HG02884 (cell line): ENCODE data around the gene F5.

Source experiments
- ATAC-seq: cut with Tn5 transposase; IDR thresholded peaks from one replicate; pipeline ENCODE4 v1.9.1; 2021; ENCODE audit warnings: mild to moderate bottlenecking, moderate library complexity; ENCODE audit not compliant: unreplicated experiment

Gene F5

GRCh38 chr1:169586395-169587255 is at the start of gene F5:
F5 (minus strand) TSS chr1:169586481; CDS start chr1:169586386, 95 bp downstream.
- peak; percentile 93 for ATAC-seq

DNA sequence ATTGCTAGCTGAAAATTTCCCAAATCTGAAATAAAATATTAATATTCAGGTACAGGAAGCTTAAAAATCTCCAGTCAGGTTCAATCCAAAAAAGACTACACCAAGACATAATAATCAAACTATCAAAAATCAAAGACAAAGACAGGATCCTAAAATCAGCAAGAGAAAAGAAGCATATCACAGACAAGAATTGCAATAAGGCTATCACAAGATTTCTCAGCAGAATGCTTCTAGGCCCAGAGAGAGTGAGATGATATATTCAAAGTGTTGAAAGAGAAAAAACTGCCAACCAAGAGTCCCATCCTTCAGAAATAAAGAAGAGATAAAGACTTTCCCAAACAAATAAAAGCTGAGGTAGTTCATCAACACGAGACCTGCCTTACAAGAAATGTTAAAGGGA is 48.6 kb upstream of the F5 start:
- no peak for ATAC-seq

GRCh38 chr1:169634145-169634544 is 47.9 kb upstream of the F5 start:
- ATAC-seq, result no peak

DNA sequence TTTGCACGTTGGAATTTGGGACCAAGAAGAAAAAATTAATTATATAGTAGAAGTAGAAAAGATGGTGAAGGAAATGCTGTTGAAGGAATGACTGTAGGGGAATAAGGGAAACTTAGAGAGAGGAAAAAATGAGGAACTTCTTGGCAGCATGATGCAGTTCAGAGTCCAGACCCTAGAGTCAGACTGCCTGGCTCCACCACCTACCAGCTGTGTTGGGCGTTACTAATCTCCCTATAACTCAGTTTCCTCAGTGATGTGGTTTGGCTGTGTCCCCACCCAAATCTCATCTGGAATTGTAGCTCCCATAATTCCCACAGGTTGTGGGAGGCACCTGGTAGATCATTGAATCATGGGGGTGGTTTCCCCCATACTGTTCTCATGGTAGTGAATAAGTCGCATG is 45.0 kb upstream of the F5 start:
- ATAC-seq, result no peak

DNA sequence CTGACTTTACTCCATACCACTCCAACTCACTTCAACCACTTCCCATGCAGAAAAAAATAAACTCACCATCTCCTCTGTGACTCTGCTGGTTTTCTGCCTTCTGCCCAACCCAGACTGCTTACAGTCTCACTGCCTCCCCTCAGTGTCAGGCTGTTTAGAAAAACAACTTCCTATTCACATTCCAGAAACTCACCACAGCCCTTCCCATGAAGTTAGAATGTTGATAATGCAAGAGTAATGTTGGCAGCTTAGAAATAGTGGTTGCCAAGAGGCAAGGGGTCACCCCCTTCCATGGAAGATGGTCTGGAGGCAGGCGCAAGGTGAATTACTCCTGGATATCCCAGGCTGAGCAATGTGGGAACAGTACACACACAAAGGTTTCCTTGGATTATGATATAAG is 43.7 kb upstream of the F5 start, which contains the start of gene SELP:
Gene SELP, minus strand, starts transcription at position 119 of the 400 bp plus-strand sequence. Its CDS starts 50 bp downstream, at position 69.
- no peak for ATAC-seq

GRCh38 chr1:169624912-169625311 is 38.6 kb upstream of the F5 start:
- ATAC-seq, result no peak

GRCh38 chr1:169624122-169624521 is 37.8 kb upstream of the F5 start:
- ATAC-seq, result no peak

GRCh38 chr1:169623132-169623926 is 37.0 kb upstream of the F5 start:
- no peak for ATAC-seq

DNA sequence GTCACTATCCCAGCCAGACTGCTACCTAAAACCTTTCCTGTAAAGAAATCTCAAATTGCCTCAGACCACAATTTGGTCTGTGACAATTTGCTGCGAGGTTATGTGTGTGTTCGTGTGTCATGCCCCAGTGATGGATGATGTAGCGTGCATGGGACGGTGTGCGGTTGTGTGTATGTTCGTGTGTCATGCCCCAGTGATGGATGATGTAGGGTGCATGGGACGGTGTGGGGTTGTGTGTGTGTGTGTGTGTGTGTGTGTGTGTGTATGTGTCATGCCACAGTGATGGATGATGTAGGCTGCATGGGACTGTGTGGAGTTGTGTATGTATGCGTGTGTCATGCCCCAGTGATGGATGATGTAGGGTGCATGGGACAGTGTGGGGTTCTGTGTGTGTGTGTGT is 34.3 kb upstream of the F5 start:
- no peak for ATAC-seq

DNA sequence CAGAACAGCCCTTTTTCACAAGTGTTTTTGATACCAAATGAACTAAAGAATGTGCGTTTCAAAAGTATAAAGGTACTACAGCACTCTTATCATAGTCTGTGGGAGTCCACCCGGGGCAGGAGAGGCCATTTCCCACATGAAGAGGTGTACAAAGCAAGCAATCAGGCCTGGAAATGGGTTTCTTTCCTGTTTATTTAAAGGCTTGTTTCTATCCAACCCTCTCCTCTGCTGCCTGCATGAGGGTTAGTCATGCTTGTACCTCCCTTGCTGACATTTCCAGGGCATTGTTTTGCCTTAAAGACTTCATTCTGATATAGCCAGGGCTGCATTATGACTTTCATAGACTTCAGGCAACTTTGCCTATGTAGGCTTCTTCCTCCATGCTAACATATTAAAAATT is 32.1 kb upstream of the F5 start:
- ATAC-seq, result no peak

DNA sequence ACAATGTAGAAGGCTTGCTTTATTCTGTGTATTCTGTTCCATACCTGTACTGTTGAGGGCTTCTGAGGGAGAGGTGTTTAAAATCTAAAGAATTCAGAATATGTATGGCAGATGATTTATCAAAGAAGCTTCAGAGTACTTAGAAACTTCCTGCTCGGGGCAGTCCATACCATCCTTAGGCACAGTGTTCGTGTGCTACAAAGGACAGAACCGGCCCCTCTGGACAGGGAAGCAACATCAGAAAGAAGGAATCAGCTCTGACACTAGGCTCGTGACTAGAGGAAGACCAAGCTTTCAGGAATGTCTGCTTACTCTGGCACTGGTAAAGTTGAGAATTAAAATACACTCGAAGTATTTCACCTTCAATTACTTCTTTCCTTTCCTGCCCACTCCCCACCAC is 29.5 kb upstream of the F5 start:
- no peak for ATAC-seq

DNA sequence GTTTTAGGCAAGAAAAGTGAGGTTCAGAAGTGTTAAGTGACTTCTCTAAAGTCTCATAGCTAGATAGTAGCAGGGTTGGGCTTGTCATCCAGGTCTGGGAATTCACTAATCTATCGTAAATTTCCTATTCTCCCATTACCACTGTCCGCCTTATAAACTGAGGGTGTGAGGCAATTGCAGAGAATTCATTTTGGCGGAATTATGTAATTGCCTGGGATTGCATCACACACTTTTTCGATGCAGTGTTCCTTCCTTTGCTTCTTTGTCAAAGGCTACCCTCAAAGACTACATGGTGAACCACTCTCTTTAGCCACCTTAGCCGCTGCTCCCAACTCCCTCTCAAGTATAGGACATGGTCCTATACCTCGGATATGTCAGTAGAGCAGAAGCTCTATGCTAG is 24.6 kb upstream of the F5 start:
- ATAC-seq, result no peak

GRCh38 chr1:169610108-169610507 is 23.8 kb upstream of the F5 start:
- no peak for ATAC-seq

DNA sequence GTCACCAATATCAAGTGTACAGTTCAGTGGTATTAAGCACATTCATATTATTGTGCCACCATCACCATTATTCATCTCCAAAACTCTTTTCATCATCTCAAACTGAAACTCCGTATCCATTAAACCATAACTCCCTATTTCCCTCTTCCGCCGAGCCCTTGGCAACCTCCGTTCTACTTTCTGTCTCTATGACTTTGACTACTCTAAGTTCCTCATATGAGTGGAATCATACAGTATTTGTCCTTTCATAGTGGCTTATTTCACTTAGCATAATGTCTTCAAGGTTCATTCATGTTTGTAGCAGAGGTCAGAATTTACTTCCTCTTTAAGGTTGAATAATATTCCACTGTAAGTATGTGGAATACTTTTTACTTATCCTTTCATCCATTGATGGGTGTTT is 21.9 kb upstream of the F5 start:
- no peak for ATAC-seq

DNA sequence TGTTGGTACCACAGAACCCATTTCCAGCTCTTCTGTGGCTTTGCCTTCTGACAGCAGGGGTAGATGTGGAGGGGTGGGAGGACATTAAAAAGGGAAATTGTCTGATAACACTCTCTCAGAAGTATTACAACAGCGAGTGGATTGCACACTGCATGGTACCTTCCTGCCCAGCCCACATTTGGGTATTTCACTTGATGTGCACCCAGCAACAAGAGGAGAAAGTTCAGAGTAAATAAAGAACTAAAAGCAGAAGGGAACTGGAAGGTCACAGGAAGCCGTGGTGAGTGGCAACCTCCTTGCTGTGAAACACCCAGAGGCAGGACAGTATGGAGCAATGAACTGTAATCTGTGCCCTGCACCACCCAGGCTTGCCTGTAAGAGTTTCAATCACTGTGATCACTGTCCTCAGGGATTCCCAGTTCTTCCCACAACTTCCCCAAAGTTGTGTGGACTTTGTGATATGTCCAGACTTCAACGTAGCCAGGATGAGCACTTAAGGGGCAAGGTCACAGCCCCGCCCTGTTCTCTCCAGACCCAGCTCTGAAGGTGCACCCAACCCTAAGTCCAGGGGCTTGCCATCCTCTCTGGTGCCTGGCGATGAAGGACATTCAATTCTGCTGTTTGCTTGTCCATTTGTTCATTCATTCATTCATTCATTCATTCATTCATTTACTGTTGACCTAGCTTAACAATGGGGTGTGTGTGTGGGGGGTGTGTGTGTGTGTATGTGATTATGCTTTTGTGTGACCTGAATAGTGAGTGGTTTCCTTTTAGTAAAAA is 18.7 kb upstream of the F5 start:
- ATAC-seq, result no peak

DNA sequence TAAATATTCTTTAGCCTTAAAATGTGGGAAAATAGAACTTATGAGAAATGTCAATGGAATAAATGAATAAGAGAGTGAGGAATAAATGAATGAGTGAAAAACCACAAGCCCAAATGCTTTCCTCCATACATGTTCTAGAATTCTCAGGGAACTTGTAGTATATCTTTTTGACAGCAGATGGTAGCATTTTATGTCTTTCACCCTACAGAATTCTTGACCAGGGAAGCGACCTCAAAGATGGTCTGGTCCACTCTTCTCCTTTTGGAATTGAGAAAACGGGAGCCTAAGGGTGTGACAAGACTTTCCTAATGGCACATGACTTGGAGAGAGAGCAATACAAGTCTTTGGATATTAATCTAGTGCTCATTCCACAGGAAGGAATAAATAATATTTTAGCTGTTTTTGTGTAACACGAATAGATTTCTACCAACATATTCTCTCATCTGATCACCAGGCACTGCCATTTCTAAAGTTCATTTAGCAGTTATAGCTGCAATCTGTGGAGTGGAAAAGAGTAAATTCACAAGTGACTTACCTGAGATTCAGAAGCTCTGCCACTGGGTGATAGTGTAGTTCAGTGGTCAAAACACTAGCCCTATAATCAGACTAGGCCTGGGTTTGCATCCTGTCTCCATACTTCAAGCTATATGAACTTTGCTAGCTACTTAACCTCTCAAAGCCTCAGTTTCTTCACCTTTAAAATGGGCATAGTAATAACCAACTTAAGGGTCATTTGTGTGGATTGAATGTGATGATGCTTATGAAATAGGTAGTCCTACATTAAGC is 15.0 kb upstream of the F5 start:
- ATAC-seq, result no peak

GRCh38 chr1:169595764-169596711 is 9.8 kb upstream of the F5 start:
- no peak for ATAC-seq

DNA sequence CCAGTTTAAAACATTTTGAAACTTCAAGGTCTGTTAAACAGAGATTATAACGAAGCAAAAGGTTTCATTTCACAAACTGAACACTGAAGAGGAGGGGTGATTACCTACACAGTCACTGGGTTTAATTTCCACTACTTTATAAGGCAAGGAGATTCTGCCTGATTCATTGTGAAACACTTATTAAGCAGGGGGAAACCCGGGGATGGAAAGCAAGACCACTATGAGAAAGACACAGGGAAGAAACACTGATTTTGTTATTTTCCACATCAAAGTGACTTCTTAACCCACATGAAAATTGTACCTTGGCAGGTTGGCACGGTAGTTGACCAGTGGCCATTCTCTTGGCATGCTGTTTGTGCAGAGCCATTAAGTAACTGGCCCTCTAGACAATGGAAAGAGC is 8.1 kb upstream of the F5 start:
- ATAC-seq, result peak; percentile 77

DNA sequence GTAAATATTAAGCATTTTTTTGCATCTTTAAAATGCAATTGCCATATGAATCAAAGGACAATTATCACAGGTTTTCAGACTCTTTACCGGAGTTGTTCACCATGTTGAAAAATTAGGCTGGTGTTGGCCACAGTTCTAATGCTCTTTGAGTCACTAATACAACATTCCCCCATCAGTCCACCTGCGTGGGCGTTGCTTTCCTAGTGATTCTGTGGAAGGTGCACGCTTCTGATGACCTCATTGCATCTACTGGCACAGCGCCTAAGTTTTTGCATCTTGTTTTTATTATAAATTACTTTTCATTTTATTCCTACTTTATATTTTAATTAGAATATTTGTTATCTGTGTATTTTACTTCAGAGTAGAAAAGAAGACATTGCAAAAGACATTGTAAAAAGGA is 4.7 kb upstream of the F5 start:
- no peak for ATAC-seq
